Natural killer cell (primary cell): ENCODE measurements around the gene RNU6-8. TPM values are rescaled to one million over a fixed set of nuclear protein-coding genes. Genes with fewer than 3 reads are reported as not detected.

Source experiments
- ATAC-seq, 3 donors: fragments of 150-1000 bp in 2 of 3; fragments of 200-7000 bp in 1 of 3; cut with Tn5 transposase; 1 replicate in 1 of 3; 2 replicates in 2 of 3; pipeline ENCODE4 v1.10.0; 2021; ENCODE audit warnings: mild to moderate bottlenecking in 2 of 3, moderate library complexity in 2 of 3
- DNase-seq, 2 donors: peaks; one replicate each; pipeline versions ENCODE4 v3.0.0 to v3.0.0-alpha.2; 2013 to 2021; ENCODE audit warnings: mixed read lengths in 1 of 2
- H3K27ac ChIP-seq: one replicate; pipeline ENCODE4 v1.5.1; 2013; ENCODE audit warnings: mild to moderate bottlenecking, low read length
- H3K27me3 ChIP-seq: one replicate; pipeline ENCODE4 v1.6.1; 2013; ENCODE audit warnings: low read length; ENCODE audit not compliant: control insufficient read depth, insufficient read depth
- H3K36me3 ChIP-seq: one replicate; pipeline ENCODE4 v1.6.1; 2013; ENCODE audit warnings: low read length; ENCODE audit not compliant: control insufficient read depth, insufficient read depth
- H3K4me1 ChIP-seq: one replicate; pipeline ENCODE4 v1.6.1; 2013; ENCODE audit warnings: low read length; ENCODE audit not compliant: control insufficient read depth, insufficient read depth
- H3K4me3 ChIP-seq: one replicate; pipeline ENCODE4 v1.5.1; 2013; ENCODE audit warnings: low read length
- H3K9me3 ChIP-seq: one replicate; pipeline ENCODE4 v1.6.1; 2013; ENCODE audit warnings: low read length; ENCODE audit not compliant: control insufficient read depth, insufficient read depth
- H3K27ac Mint-ChIP-seq, 2 donors: one replicate each; pipeline ENCODE4 v1.8.0; 2022; ENCODE audit warnings: mild to moderate bottlenecking in 2 of 2, mixed read lengths in 2 of 2, moderate library complexity in 1 of 2
- H3K27me3 Mint-ChIP-seq, 2 donors: one replicate each; pipeline ENCODE4 v1.8.0; 2022; ENCODE audit warnings: low read depth in 2 of 2, mixed read lengths in 2 of 2
- H3K36me3 Mint-ChIP-seq: one replicate; pipeline ENCODE4 v1.8.0; 2022; ENCODE audit warnings: mixed read lengths
- H3K4me1 Mint-ChIP-seq, 2 donors: one replicate each; pipeline ENCODE4 v1.8.0; 2022; ENCODE audit warnings: mixed read lengths in 2 of 2
- H3K4me3 Mint-ChIP-seq: one replicate; pipeline ENCODE4 v1.8.0; 2022; ENCODE audit warnings: mild to moderate bottlenecking, moderate library complexity, mixed read lengths
- H3K9me3 Mint-ChIP-seq, 2 donors: one replicate each; pipeline ENCODE4 v1.8.0; 2022; ENCODE audit warnings: mixed read lengths in 2 of 2
- CTCF ChIP-seq: fragments of 200-600 bp; IDR thresholded peaks from one replicate; pipeline ENCODE4 v1.8.0; 2022; ENCODE audit warnings: antibody characterized with exemption
- WGBS: methylation state at CpG from one replicate; pipeline ENCODE4 v1.1.7; 2013; ENCODE audit warnings: missing lambda C conversion rate; ENCODE audit not compliant: insufficient coverage; 5-methylcytosine and 5-hydroxymethylcytosine counted together
- intact Hi-C: fragments of 100-400 bp; cut with micrococcal nuclease; formaldehyde crosslinking; loops from one replicate; pipeline ENCODE4 v1.14.2; 2022
- total RNA-seq, 4 donors: library from RNA; stranded (reverse); fragments of 120-200 nt in 1 of 4; gene quantifications; one replicate each; pipeline versions ENCODE4 v1.2.3 to v1.2.4, GENCODE V29; 2013 to 2022

The RNU6-8 gene
- total RNA-seq, 3 donors from 2014 or later (not counting 1 experiment from before 2014, with no cell fraction given), result not detected

- Histone ChIP-seq H3K27me3 (no peaks in the 10 kb centered on the region), H3K4me3 (no peak overlapping the region), H3K4me1 (no peaks in the 10 kb centered on the region), H3K36me3 (no peaks in the 10 kb centered on the region), H3K9me3 (no peaks in the 10 kb centered on the region), H3K27ac (no peak overlapping the region)
- no peak for TF ChIP-seq CTCF
- Mint-ChIP-seq H3K9me3 (no peaks in the 10 kb centered on the region), H3K27ac (no peak overlapping the region), H3K4me1 (peaks cover 2% of the 10 kb centered on the region in 2 donors), H3K27me3 (peaks cover 9 to 14% of the 10 kb centered on the region in 2 donors), H3K4me3 (no peak overlapping the region), H3K36me3 (no peaks in the 10 kb centered on the region)
- intact Hi-C loops, result no loop called here
- ATAC-seq (no peak), DNase-seq (no peak)
These were observed 6.4 kb upstream of the RNU6-8 start for GRCh38 chr14:32209471-32209870.

- WGBS, result 88% methylated on average over 2 of the region's 3 CpGs
- no peak overlapping the region for H3K4me3 Mint-ChIP-seq
- peaks cover 16 to 21% of the 10 kb centered on the region in 2 donors for H3K27me3 Mint-ChIP-seq
- no peaks in the 10 kb centered on the region for H3K9me3 ChIP-seq
- ATAC-seq, result no peak
- H3K4me3 ChIP-seq, result no peak overlapping the region
- no peak for DNase-seq
- intact Hi-C loops, result no loop called here
- H3K4me1 Mint-ChIP-seq, result peaks cover 10 to 11% of the 10 kb centered on the region in 2 donors
- H3K27ac ChIP-seq, result no peak overlapping the region
- no peaks in the 10 kb centered on the region for H3K36me3 Mint-ChIP-seq
- no peaks in the 10 kb centered on the region for H3K36me3 ChIP-seq
- no peak for TF ChIP-seq CTCF
- H3K27me3 ChIP-seq, result no peaks in the 10 kb centered on the region
- H3K4me1 ChIP-seq, result peaks cover 6% of the 10 kb centered on the region
- H3K27ac Mint-ChIP-seq, result no peak overlapping the region
- no peaks in the 10 kb centered on the region for H3K9me3 Mint-ChIP-seq
These were observed 5.4 kb upstream of the RNU6-8 start for GRCh38 chr14:32208490-32208889.

- peaks cover 19% of the 10 kb centered on the region for H3K4me1 ChIP-seq
- Mint-ChIP-seq H3K9me3 (no peaks in the 10 kb centered on the region), H3K27me3 (peaks cover 16 to 21% of the 10 kb centered on the region in 2 donors), H3K27ac (no peak overlapping the region), H3K4me3 (no peak overlapping the region), H3K36me3 (no peaks in the 10 kb centered on the region), H3K4me1 (peaks cover 28 to 30% of the 10 kb centered on the region in 2 donors)
- H3K9me3 ChIP-seq, result no peaks in the 10 kb centered on the region
- 56% methylated on average over 2 of the region's 2 CpGs for WGBS
- no peak overlapping the region for H3K27ac ChIP-seq
- intact Hi-C loops, result no loop called here
- ATAC-seq (no peak), DNase-seq (no peak)
- no peaks in the 10 kb centered on the region for H3K27me3 ChIP-seq
- no peak overlapping the region for H3K4me3 ChIP-seq
- H3K36me3 ChIP-seq, result no peaks in the 10 kb centered on the region
- TF ChIP-seq CTCF, result no peak
These were observed 3.5 kb upstream of the RNU6-8 start for GRCh38 chr14:32206552-32206951.

GRCh38 chr14:32205984-32206383 is 2.9 kb upstream of the RNU6-8 start:
- Mint-ChIP-seq H3K27me3 (peaks cover 16 to 21% of the 10 kb centered on the region in 2 donors), H3K9me3 (no peaks in the 10 kb centered on the region), H3K4me1 (peaks cover 31 to 35% of the 10 kb centered on the region in 2 donors), H3K27ac (no peak overlapping the region), H3K36me3 (no peaks in the 10 kb centered on the region), H3K4me3 (no peak overlapping the region)
- DNase-seq (peak in 1 of 2 donors; percentile 26), ATAC-seq (no peak)
- no peak for TF ChIP-seq CTCF
- Histone ChIP-seq H3K36me3 (no peaks in the 10 kb centered on the region), H3K27me3 (no peaks in the 10 kb centered on the region), H3K27ac (no peak overlapping the region), H3K9me3 (no peaks in the 10 kb centered on the region), H3K4me1 (peaks cover 24% of the 10 kb centered on the region), H3K4me3 (no peak overlapping the region)
- WGBS, result 58% methylated on average over 4 of the region's 4 CpGs
- intact Hi-C loops, result no loop called here
